ENCODE data around the gene GAPT.
A peak's percentile ranks its signal among the peaks of the same experiment; 100 is the strongest.

Gene GAPT

DNA sequence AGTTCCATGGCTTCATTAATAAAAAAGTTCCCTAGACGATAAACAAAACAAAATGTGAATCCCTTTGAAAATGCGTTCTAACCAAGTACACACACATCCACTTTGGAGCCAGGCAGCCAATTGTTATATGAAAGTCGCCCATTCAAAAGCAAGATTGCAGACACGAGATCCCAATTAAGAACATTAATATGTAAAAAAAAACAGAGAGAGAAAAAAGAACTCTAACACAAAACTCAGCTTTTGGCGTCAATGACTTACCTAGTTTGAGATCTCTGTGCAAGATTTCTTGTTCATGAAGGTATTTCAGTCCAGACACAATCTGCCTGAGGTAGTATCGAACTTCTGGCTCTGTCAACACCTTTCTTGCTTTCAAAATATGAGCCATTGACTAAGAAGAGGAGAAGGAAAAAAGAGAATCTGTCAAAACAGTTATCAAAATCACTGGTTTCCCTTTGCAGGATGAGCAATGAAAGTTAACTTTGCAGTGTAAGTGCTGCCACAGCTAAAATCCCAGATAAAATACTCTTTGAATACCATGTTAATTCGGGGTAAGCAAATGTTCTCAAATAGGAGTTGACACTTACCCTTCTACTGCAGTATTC, 33.0 kb upstream of the GAPT start:
- Mint-ChIP-seq H3K9me3 (no peaks in the 10 kb centered on the region), H3K27ac (no peak overlapping the region), H3K36me3 (peaks cover 20% of the 10 kb centered on the region), H3K27me3 (no peaks in the 10 kb centered on the region), H3K4me3 (no peak overlapping the region), H3K4me1 (peaks cover 8% of the 10 kb centered on the region)
- ATAC-seq: no peak

DNA sequence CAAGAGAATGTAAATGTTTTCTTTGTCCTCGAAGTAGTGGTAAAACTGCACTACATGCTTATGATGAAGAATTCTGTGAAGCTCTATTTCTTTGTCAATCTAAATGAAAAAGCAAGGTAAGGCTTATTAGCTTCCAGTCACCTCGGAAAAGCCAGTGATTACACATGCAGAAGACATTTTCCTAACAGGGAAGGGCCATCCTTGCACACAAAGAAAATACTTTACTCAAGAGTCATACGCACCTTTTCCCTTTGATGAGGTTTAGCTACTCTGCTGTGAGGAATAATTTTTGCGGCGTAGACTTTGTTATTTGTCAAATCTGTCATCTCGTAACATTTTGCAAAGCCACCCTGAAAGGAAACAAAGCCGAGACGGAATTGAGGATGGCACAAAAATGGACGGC, 32.5 kb upstream of the GAPT start:
- H3K36me3 Mint-ChIP-seq: peaks cover 20% of the 10 kb centered on the region
- no peaks in the 10 kb centered on the region for H3K9me3 Mint-ChIP-seq
- H3K4me3 Mint-ChIP-seq: peak overlapping the region; percentile 84
- no peak for ATAC-seq
- no peak overlapping the region for H3K27ac Mint-ChIP-seq
- no peaks in the 10 kb centered on the region for H3K27me3 Mint-ChIP-seq
- peaks cover 8% of the 10 kb centered on the region for H3K4me1 Mint-ChIP-seq

DNA sequence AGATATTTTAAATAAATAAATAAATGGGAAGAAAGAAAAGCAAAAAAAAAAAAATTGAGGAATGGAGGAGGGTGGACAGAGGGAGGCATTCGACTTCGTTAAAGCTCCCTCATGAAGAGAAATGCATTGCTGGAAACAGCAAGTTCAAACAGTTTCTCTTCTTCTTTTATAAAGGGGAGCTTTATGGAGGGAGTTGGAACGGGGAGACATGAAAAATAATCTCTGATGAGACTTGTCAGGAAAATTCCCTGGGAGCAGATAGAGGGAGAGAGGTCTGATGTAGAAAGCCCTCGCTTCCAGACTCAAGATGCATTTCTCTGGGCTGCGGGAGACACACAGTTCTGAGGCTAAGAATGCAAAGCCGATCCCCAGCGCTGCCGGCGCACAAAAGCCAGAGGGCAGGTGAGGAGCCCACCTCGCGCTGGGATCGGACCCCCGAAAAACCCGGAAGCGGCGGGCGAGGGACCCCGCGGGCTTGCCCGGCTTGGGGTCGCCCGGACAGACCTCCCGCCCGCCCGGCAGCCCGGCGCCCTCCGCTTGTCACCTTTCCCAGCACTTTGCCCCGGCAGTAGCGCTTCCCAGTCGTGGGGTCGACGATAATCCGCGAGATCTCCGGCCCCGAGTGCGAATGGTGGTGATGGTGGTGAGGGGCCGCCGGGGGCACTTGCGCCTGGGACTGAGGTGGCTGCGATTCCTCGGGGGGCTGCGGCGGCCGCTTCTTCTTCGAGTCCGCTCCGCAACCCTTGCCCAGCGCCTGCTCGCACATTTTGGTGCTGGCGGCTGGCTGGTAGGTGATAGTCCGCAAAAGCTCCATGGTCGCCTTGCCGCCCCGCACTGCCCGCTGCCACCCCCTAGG, 31.9 kb upstream of the GAPT start:
- peak; percentile 2 for ATAC-seq
- peaks cover 16% of the 10 kb centered on the region for H3K36me3 Mint-ChIP-seq
- H3K9me3 Mint-ChIP-seq: no peaks in the 10 kb centered on the region
- no peaks in the 10 kb centered on the region for H3K27me3 Mint-ChIP-seq
- H3K27ac Mint-ChIP-seq: peak overlapping the region; percentile 71
- H3K4me1 Mint-ChIP-seq: peaks cover 8% of the 10 kb centered on the region
- peak overlapping the region; percentile 84 for H3K4me3 Mint-ChIP-seq

DNA sequence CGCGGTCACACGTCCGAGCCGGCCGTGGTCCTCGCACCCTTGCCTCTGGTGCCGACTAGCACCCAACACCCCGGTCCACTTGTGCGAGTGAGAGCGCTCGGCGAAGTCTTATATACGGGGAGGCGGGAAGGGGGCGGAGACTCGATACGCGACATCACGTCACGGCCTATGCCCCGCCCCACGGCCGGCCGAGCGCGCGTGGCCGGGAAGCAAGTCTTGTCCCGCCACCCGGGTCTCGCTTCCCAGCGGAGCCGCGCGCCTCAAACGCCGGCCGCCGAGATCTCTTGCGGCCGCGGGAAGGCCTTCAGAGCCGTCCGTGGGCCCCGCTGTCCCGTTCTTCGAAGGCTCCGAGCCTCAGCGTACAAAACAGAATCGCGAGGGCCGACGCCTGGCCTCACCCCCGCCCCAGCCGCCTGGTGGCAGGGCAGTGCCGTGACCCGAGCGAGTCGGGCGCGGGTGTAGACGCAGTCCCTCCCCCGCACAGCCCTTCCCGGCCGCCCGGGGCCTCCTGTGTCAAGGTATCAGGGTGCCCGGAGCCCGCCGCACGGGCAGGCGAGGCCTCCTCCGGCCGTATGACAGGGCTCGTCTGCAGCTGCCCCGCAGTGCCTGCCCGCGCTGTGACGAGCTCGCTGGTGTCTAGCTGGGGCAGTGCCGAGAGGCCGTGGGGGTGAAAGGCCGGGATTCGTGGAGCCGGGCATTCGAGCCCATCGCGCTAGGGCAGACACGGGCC, 31.1 kb upstream of the GAPT start, which contains the start of gene PLK2:
Gene PLK2, minus strand, starts transcription at position 85 of the 730 bp plus-strand sequence. CDS start 127 bp downstream, outside the sequence.
- Mint-ChIP-seq H3K27ac (peak within 1 kb of the TSS; percentile 71), H3K4me3 (peak within 1 kb of the TSS; percentile 84), H3K4me1 (peaks cover 8% of the 10 kb centered on the region), H3K27me3 (no peaks in the 10 kb centered on the region), H3K9me3 (no peaks in the 10 kb centered on the region), H3K36me3 (peaks cover 8% of the 10 kb centered on the region)
- peak; percentile 94 for ATAC-seq

DNA sequence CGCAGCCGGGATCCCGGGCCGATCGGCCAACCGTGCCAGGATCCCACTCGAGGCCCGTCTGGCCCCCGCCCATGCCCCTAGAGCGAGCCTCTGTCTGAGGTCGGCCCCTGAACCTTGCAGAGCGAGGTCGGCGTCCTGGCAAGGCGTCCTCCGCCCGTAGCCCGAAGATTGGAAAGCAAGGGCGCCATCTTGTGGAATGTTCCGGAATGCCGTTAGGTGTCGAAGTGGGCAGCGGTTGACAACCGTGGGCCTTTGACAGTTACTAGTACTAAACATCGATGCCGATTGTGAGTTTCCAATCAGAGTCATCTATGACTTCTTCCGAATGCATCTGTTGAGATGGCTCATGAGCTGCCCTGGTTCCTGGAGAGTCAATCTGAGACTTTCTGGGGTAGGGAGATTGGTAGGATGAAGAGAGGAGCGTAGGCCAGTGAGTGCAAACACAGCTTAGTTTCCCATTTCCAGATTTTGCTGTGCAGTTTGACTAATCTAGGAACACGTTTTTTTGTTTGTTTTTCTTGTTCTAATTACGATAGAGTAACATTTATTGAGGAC, 30.4 kb upstream of the GAPT start:
- peak overlapping the region; percentile 71 for H3K27ac Mint-ChIP-seq
- peaks cover 4% of the 10 kb centered on the region for H3K36me3 Mint-ChIP-seq

DNA sequence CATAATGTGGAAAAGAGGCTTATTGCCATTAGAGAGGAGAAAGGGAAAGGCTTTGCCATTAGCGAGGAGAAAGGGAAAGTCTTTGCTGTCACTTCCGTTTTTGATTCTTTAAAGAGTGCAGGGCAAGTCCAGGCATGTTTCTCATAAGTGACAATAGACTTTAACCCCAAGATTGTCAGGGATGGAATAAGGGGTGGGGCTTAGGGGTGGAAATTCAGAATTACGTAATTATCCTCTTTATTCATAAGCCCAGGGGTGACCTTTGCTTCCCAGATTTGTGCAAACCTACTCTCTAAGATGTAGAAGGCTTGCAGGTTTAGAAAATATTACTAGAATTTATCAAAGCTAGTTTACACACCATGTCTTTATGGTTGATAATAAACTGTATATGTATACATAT, 29.1 kb upstream of the GAPT start:
- Mint-ChIP-seq H3K36me3 (no peaks in the 10 kb centered on the region), H3K27ac (no peak overlapping the region), H3K4me1 (peaks cover 16% of the 10 kb centered on the region), H3K9me3 (no peaks in the 10 kb centered on the region), H3K4me3 (no peak overlapping the region), H3K27me3 (no peaks in the 10 kb centered on the region)
- no peak for ATAC-seq

More for the DNA sequence above, 30.4 kb upstream of the GAPT start:
- peak; percentile 84 for ATAC-seq
- no peaks in the 10 kb centered on the region for H3K27me3 Mint-ChIP-seq
- no peaks in the 10 kb centered on the region for H3K9me3 Mint-ChIP-seq
- peaks cover 8% of the 10 kb centered on the region for H3K4me1 Mint-ChIP-seq
- peak overlapping the region; percentile 84 for H3K4me3 Mint-ChIP-seq

DNA sequence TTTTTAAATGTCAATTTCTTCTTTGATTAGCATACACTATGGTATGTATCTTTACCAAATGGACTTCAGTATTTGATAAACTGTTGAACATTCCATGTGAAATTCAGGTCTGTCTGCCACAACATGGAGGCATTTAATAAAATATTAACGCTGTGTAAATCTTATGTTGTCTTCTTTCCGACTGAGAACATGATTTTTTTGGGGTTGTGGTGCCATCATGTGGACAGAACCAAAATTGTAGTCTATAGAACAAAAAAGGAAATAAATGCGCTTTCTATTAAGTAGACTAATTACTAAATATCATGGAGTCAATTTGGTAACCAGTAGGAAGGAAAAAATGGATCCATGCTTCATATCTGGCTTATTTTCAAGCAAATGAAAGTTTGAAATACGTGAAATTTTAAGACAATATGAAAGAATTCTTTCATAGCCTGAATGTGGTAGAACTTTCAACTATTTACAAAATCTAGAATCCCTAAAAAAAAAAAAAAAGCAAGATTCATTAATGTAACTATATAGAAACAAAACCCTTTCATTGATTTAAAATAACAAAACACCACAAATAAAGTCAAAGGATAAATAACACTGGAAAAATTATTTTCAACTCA, 28.5 kb upstream of the GAPT start:
- ATAC-seq: no peak
- no peaks in the 10 kb centered on the region for H3K27me3 Mint-ChIP-seq
- no peaks in the 10 kb centered on the region for H3K36me3 Mint-ChIP-seq
- no peaks in the 10 kb centered on the region for H3K9me3 Mint-ChIP-seq
- no peak overlapping the region for H3K27ac Mint-ChIP-seq
- no peak overlapping the region for H3K4me3 Mint-ChIP-seq
- peaks cover 16% of the 10 kb centered on the region for H3K4me1 Mint-ChIP-seq

DNA sequence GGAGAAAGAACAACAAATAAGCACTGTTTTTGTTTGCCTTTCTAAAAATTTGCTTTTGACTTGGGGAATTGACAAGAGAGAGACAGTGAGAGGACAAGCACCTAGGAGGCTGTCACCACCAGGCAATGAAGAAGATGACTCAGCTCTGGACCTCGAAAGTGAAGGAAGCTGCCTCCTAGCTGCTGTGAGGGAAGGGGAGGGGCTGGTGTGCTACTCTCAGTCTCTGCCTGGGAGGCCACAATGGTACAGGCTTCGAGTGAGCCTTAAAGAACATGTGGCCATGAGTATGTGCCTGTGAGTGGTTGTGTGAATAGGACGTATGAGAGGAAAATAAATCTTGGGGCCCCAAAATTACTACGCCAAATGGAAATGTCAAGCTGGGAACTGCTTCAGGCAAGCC, 24.3 kb upstream of the GAPT start:
- ATAC-seq: peak; percentile 84
- Mint-ChIP-seq H3K4me1 (peaks cover 21% of the 10 kb centered on the region), H3K27ac (no peak overlapping the region), H3K27me3 (no peaks in the 10 kb centered on the region), H3K36me3 (no peaks in the 10 kb centered on the region), H3K4me3 (no peak overlapping the region), H3K9me3 (no peaks in the 10 kb centered on the region)

DNA sequence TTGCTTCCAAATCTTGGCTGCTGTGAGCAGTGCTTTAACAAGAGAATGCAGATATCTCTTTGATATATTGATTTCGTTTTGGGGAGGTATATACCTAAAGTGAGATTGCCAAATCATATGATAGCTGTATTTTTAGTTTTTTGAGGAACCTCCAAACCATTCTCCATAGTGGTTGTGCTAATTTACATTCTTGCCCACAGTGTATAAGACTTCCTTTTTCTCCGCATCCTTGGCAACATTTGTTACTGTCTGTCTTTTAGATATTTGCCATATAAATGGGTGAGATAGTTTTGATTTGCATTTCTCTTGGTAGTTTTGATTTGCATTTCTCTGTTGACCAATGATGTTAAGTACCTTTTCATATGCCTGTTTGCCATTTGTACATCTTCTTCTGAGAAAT, 21.3 kb upstream of the GAPT start:
- no peaks in the 10 kb centered on the region for H3K27me3 Mint-ChIP-seq
- H3K9me3 Mint-ChIP-seq: peaks cover 3% of the 10 kb centered on the region
- H3K36me3 Mint-ChIP-seq: no peaks in the 10 kb centered on the region
- H3K4me1 Mint-ChIP-seq: peaks cover 21% of the 10 kb centered on the region
- no peak for ATAC-seq
- no peak overlapping the region for H3K4me3 Mint-ChIP-seq
- no peak overlapping the region for H3K27ac Mint-ChIP-seq

DNA sequence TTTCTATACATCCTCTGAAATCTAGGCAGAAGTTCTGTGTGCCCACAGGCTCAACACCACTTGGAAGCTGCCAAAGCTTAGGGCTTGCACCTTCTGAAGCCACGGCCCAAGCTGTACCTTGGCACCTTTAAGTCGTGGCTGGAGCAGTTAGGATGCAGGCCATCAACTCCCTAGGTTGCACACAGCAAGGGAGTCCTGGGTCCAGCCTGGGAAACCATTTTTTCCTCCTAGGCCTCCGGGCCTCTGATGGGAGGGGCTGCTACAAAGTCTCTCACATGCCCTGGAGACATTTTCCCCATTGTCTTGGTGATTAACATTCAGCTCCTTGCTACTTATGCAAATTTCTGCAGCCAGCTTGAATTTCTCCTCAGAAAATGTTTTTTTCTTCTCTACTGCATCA, 15.8 kb upstream of the GAPT start:
- peaks cover 7% of the 10 kb centered on the region for H3K9me3 Mint-ChIP-seq
- H3K27me3 Mint-ChIP-seq: no peaks in the 10 kb centered on the region
- no peak for ATAC-seq
- no peak overlapping the region for H3K4me3 Mint-ChIP-seq
- H3K27ac Mint-ChIP-seq: no peak overlapping the region
- peaks cover 18% of the 10 kb centered on the region for H3K4me1 Mint-ChIP-seq
- H3K36me3 Mint-ChIP-seq: peaks cover 7% of the 10 kb centered on the region

DNA sequence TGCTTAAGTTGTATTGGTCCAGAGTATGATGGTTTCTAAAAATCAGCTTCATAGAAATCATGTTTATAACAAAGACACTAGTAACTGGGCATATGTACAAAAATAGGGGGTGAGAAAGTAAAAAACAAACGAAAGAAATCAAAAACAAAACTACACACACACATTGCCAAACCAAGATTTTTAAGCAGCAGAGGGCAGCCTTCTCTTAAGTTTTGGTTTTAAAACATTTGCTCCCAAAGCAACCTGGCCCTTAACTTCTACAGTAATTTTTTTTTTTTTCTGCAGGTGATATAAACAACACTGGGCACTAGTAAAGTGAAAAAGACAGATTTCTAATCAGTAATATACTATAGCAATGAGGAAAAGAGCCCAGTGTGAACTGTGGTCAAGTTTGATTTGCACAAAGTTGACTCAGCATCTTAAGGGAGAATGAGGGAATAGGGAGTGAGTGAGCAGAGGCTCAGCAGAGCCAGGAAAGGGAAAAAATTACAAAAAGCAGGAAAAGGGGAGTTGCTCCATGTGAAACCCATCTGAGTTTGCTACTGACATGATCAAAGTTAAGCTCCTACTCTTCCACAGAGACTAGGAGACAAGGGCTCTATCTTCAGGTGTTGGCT, 13.4 kb upstream of the GAPT start:
- Mint-ChIP-seq H3K9me3 (peaks cover 7% of the 10 kb centered on the region), H3K36me3 (peaks cover 7% of the 10 kb centered on the region), H3K27ac (no peak overlapping the region), H3K27me3 (no peaks in the 10 kb centered on the region), H3K4me1 (peaks cover 14% of the 10 kb centered on the region), H3K4me3 (no peak overlapping the region)
- ATAC-seq: no peak

DNA sequence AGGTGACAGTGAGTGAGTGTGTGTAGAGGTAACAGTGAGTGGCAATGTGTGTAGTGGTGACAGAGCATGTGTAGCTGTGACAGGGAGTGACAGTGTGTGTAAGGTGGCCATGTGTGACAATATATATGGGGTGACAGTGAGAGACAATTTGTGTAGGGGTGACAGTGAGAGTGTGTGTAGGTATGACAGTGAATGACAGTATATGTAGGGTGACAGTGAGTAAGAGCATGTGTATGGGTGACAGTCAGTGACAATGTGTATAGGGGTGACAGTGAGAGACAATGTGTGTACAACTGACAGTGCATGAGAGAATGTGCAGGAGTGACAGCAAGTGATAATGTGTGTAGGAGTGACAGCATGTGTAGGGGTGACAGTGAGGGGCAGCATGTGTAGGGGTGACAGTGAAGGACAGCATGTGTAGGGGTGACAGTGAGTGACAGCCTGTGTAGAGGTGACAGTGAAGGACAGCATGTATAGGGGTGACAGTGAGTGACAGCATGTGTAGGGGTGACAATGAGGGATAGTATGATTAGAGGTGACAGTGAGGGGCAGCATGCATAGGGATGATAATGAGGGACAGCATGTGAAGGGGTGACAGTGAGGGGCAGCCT, 10.1 kb upstream of the GAPT start:
- H3K27me3 Mint-ChIP-seq: no peaks in the 10 kb centered on the region
- peaks cover under 1% of the 10 kb centered on the region for H3K36me3 Mint-ChIP-seq
- no peaks in the 10 kb centered on the region for H3K9me3 Mint-ChIP-seq
- no peak for ATAC-seq
- no peak overlapping the region for H3K27ac Mint-ChIP-seq
- peaks cover 20% of the 10 kb centered on the region for H3K4me1 Mint-ChIP-seq
- no peak overlapping the region for H3K4me3 Mint-ChIP-seq

DNA sequence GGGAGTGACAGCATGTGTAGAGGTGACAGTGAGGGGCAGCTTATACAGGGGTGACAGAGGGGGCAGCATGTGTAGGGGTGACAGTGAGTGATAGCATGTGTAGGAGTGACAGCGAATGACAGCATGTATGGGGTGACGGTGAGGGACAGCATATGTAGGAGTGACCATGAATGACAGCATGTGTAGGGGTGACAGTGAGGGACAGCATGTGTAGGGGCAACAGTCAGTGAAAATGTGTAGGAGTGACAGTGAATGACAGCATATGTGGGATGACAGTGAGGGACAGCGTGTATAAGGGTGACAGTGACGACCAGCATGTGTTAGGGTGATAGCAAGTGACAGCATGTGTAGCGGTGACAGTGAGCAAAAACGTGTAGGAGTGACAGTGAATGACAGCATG, 9.4 kb upstream of the GAPT start:
- no peak for ATAC-seq
- peaks cover 20% of the 10 kb centered on the region for H3K4me1 Mint-ChIP-seq

DNA sequence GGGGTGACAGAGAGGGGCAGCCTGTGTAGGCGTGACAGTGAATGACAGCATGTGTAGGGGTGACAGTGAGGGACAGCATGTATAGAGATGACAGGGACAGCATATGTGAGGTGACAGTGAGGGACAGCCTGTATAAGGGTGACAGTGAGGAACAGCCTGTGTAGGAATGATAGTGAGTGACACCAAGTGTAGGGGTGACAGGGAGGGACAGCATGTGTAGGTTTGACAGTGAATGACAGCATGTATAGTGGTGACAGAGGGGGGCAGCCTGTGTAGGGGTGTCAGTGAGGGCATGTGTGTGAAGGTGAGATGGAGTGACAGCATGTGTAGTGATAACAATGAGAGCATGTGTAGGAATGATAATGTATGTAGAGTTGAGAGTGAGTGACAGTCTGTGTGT, 8.7 kb upstream of the GAPT start:
- H3K9me3 Mint-ChIP-seq: no peaks in the 10 kb centered on the region
- peaks cover 17% of the 10 kb centered on the region for H3K4me1 Mint-ChIP-seq
- no peak overlapping the region for H3K27ac Mint-ChIP-seq
- no peaks in the 10 kb centered on the region for H3K36me3 Mint-ChIP-seq
- no peak overlapping the region for H3K4me3 Mint-ChIP-seq
- no peaks in the 10 kb centered on the region for H3K27me3 Mint-ChIP-seq
- peak; percentile 8 for ATAC-seq

More for the DNA sequence above, 9.4 kb upstream of the GAPT start:
- H3K36me3 Mint-ChIP-seq: no peaks in the 10 kb centered on the region
- H3K27ac Mint-ChIP-seq: no peak overlapping the region
- H3K4me3 Mint-ChIP-seq: no peak overlapping the region
- no peaks in the 10 kb centered on the region for H3K27me3 Mint-ChIP-seq
- no peaks in the 10 kb centered on the region for H3K9me3 Mint-ChIP-seq
